B cell (primary cell): ENCODE data around the gene BHMT.

Experiments used
- CTCF ChIP-seq: fragments of 200-600 bp; IDR thresholded peaks from one replicate; pipeline ENCODE4 v1.8.0; 2022; ENCODE audit warnings: antibody characterized with exemption, mild to moderate bottlenecking
- EZH2 ChIP-seq: IDR thresholded peaks from 2 replicates; pipeline ENCODE4 v1.6.1; 2012; ENCODE audit warnings: borderline replicate concordance, low read depth, mild to moderate bottlenecking, moderate library complexity, low read length; ENCODE audit not compliant: insufficient read depth, poor library complexity, severe bottlenecking

- TF ChIP-seq CTCF (no peak), EZH2 (no peak)
These were observed 37.0 kb upstream of the BHMT start for GRCh38 chr5:79074641-79075040.
